ENCODE results near the gene CUX1.

CUX1 gene

DNA sequence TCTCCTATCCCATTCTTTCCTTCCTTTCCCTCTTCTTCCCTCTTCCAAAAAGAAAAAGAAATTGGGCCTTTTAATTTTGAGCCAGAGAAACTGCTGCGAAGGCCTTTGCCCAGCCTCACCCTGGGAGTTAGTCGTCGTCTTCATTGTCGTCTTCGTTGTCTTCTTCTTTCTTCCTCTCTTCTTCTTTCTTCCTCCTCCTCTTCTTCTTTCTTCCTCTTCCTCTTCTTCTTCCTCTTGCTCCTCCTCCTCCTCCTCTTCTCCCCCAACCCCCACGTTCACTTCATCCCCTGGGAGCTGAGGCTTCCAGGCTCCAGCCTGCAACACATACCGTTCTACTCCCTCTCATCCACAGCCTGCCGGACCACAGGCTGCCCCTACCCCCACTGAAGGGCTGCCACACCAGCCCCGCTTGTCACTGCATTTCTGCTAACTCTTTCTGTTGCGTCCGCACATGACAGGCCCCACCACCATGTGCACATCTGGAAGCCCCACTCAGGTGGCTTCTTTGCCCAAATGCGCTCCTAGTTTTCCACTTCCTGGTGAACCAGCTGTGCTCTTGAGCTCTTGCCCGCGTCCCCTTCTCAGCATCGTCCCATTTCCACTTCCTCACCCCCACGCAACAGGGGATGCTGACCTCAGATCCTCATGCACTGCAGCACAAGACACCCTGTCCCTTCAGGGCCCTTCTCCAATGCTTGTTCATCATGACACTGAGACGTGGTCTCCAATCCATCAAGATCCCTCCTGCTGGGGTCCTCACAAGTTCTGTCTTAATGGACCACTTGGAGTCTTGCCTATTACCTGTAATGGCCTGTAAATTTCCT is 374.3 kb downstream of the CUX1 start:
- no peak for DNase-seq
- in situ Hi-C loops (cut with MboI; ENCODE audit: low pct_unique_long_range_greater_than_20kb, low sequenced_read_pairs), result no loop called here

- no peak for DNase-seq
- in situ Hi-C loops (cut with MboI; ENCODE audit: low pct_unique_long_range_greater_than_20kb, low sequenced_read_pairs), result no loop called here
These were observed 375.4 kb downstream of the CUX1 start for GRCh38 chr7:102192790-102193189.

DNA sequence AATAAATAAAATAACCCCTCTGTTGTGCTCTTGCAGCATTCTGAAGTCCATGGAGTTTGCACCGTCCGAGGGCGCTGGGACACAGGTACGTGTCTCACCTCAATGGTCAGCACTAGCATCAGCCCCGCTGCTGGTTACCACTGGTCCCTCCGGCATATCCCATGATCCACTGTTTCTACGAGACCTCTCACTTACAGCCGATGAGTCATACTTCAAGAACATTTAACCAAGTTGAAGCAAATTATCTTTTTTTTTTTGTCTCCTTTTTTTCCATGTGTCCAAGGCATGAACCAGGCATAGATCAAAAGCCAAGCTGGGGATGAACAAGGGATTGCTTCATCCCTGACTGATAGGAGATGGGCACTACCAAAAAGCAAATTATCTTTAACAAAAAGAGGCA is 376.4 kb downstream of the CUX1 start:
- in situ Hi-C loops (cut with MboI; ENCODE audit: low pct_unique_long_range_greater_than_20kb, low sequenced_read_pairs), result no loop called here
- DNase-seq, result no peak

DNA sequence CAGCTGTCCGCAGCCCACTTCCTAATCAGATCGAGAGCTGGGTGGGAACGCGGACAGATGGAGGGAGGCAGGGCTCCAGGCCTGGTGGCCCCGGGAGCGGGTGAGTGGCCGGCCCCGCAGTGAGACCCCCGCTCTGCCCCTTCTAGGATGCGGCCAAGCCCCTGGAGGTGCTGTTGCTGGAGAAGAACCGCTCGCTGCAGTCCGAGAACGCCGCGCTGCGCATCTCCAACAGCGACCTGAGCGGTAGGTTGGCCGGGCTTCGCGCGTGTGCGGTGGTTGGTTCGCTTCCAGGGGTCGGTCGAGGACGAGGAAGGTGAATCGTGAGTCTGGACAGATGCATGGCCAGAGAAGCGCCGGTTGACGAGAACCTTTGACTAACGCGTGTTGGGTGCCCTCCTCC is 377.9 kb downstream of the CUX1 start:
- in situ Hi-C loops (cut with MboI; ENCODE audit: low pct_unique_long_range_greater_than_20kb, low sequenced_read_pairs), result no loop called here
- no peak for DNase-seq

DNA sequence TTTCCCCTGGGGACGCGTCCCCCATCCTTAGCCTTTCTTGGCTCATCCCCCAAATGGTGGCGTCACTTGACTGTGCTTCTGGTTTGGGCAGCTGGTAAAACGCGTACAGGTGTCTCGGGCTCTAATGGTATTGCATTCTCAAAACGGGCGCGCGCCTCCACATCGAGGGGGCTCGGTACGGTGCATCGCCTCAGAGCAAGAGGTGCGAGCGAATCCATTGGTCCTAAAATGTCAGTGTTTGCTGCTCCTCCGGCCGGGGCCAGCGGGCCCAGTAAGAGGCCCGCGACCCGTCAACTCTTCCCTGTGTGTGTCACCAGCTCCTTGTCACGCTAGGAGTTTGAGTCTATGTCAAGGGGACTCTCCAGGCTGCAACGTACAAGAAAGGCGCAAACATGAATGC is 378.6 kb downstream of the CUX1 start:
- in situ Hi-C loops (cut with MboI; ENCODE audit: low pct_unique_long_range_greater_than_20kb, low sequenced_read_pairs), result no loop called here
- no peak for DNase-seq

GRCh38 chr7:102197161-102197560 is 379.7 kb downstream of the CUX1 start:
- DNase-seq, result no peak
- in situ Hi-C loops (cut with MboI; ENCODE audit: low pct_unique_long_range_greater_than_20kb, low sequenced_read_pairs), result no loop called here

- in situ Hi-C loops (cut with MboI; ENCODE audit: low pct_unique_long_range_greater_than_20kb, low sequenced_read_pairs), result no loop called here
- DNase-seq, result no peak
These were observed 380.2 kb downstream of the CUX1 start for GRCh38 chr7:102197599-102197998.

GRCh38 chr7:102198417-102198956 is 381.1 kb downstream of the CUX1 start:
- in situ Hi-C loops (cut with MboI; ENCODE audit: low pct_unique_long_range_greater_than_20kb, low sequenced_read_pairs), result no loop called here
- DNase-seq, result no peak

- in situ Hi-C loops (cut with MboI; ENCODE audit: low pct_unique_long_range_greater_than_20kb, low sequenced_read_pairs), result no loop called here
These were observed 384.1 kb downstream of the CUX1 start for GRCh38 chr7:102201576-102201975.

GRCh38 chr7:102202556-102202955 is 385.1 kb downstream of the CUX1 start:
- DNase-seq, result no peak
- in situ Hi-C loops (cut with MboI; ENCODE audit: low pct_unique_long_range_greater_than_20kb, low sequenced_read_pairs), result no loop called here

More at GRCh38 chr7:102201576-102201975, 384.1 kb downstream of the CUX1 start:
- DNase-seq, result no peak

DNA sequence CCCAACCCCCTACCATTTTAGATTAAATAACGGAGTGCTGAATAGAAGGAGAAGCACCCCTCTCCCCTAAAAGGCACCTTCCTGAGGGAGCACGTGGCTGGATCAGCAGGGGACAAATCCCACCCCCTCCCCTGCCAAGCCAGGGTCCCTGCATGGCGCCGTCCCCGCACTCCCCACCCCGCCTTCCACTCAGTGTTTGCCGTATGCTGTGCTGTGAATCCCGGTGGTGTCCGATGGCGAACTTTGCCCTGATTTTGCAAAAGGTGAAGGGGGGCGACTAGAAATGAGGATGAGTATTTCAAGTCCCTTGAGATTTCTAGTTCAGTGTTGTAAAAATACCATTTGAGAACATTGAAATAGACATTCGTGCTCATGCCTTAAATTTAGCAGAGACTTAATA is 385.8 kb downstream of the CUX1 start:
- DNase-seq, result no peak
- in situ Hi-C loops (cut with MboI; ENCODE audit: low pct_unique_long_range_greater_than_20kb, low sequenced_read_pairs), result no loop called here

DNA sequence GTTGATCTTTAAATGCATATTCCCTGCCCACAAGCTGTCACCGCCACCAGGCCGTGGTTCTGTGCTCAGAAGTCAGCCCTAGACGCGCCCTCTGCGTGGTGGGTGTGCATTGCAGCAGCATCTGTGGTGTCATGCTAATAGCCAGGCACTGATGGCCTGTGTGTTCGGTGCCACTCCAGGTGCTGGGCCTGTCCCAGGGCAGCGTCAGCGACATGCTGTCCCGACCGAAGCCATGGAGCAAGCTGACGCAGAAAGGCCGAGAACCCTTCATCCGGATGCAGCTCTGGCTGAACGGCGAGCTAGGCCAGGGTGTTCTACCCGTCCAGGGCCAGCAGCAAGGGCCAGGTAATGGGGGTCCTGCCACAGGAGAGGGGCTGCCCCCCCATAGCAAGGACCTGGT is 386.8 kb downstream of the CUX1 start:
- no peak for DNase-seq

GRCh38 chr7:102205915-102206314 is 388.5 kb downstream of the CUX1 start:
- in situ Hi-C loops (cut with MboI; ENCODE audit: low pct_unique_long_range_greater_than_20kb, low sequenced_read_pairs), result no loop called here
- no peak for DNase-seq

More for the DNA sequence above, 386.8 kb downstream of the CUX1 start:
- in situ Hi-C loops (cut with MboI; ENCODE audit: low pct_unique_long_range_greater_than_20kb, low sequenced_read_pairs), result no loop called here

GRCh38 chr7:102208826-102209225 is 391.4 kb downstream of the CUX1 start:
- no peak for DNase-seq
- in situ Hi-C loops (cut with MboI; ENCODE audit: low pct_unique_long_range_greater_than_20kb, low sequenced_read_pairs), result no loop called here

DNA sequence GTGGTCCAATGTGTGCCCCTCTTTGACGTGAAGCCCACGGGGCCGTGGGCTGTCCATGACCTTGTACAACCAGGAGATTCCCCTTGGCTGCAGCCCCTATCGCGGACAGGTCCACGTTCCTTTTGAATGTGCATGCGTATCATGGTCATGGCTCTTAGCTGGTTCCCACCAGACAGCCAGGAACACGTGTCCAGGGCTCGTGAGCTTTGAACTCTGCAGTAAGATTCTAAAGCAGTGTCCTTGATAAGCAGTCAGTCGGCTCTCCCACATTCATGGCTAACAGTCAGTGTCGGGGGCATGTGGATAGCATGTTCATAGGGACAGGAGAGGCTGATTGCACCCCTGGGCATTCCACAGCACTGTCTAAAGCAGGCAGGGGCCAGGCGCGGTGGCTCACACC is 393.4 kb downstream of the CUX1 start:
- DNase-seq, result no peak
- in situ Hi-C loops (cut with MboI; ENCODE audit: low pct_unique_long_range_greater_than_20kb, low sequenced_read_pairs), result no loop called here

DNA sequence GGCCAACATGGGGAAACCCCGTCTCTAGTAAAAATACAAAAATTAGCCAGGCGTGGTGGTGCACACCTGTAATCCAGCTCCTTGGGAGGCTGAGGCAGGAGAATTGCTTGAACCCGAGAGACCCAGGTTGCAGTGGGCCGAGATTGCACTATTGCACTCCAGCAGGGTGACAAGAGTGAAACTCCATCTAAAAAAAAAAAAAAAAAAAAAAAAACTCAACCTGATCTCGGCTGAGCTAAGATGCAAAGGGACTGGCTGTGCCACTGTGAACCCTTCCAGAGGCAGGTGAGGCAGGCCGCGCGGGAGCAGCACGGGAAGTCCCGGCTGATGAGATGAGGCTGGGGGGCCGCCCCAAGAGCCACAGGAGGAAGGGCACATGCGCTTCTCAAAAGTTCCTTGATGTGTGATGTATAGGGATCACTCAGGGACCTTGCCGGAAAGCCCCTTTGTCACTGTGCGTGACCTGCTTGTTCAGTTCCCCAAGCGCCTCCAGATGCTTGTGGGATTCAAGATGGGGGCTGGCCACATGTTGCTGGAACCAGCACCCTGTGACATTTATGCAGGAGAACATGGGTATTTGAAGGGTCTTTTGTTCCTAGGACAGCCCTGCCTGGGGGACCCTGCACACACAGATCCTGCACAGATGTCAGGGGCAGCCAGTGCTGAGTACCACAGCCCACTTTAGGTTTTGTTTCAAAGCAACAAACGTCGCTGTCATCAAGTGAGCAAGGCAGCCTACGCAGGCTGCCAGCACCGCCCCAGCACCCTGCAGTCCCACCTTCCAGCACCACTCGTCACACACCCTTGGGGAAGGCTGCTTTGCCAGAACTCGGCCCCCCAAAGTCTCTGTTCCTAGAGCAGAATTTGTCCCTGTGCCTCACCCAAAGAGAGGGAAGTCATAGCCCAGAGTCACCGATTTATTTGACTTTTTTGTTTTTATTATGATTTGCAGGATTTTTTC is 394.4 kb downstream of the CUX1 start:
- DNase-seq, result no peak

GRCh38 chr7:102214477-102215072 is 397.1 kb downstream of the CUX1 start:
- no peak for DNase-seq
- in situ Hi-C loops (cut with MboI; ENCODE audit: low pct_unique_long_range_greater_than_20kb, low sequenced_read_pairs), result no loop called here

More for the DNA sequence above, 394.4 kb downstream of the CUX1 start:
- in situ Hi-C loops (cut with MboI; ENCODE audit: low pct_unique_long_range_greater_than_20kb, low sequenced_read_pairs), result no loop called here

DNA sequence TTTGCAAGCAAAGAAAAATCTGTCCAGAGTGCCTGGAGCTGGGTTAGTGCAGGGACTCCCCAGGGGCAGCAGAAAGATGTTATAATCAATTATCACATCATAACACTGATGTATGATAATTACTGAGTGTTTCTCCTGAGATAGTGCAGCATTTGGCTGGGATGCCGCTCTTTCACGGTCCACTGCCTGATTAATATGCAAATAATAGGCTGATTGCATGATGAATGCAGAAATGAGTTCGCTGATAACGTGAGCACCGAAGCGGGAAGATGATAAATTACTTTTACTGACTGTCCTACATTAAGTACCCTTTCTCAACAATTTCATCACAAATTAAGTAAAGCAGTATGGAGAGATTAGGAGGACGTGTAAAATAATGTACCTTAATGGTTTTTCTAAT is 397.8 kb downstream of the CUX1 start:
- in situ Hi-C loops (cut with MboI; ENCODE audit: low pct_unique_long_range_greater_than_20kb, low sequenced_read_pairs), result no loop called here
- DNase-seq, result no peak

- DNase-seq, result no peak
- in situ Hi-C loops (cut with MboI; ENCODE audit: low pct_unique_long_range_greater_than_20kb, low sequenced_read_pairs), result no loop called here
These were observed 398.3 kb downstream of the CUX1 start for GRCh38 chr7:102215711-102216110.
